CD14-positive monocyte (primary cell): ENCODE data around the gene PSTPIP1. TPM values are rescaled to one million over a fixed set of nuclear protein-coding genes. Genes with fewer than 3 reads are reported as not detected.
A peak's percentile ranks its signal among the peaks of the same experiment; 100 is the strongest.

Source experiments
- DNase-seq, 3 donors: peaks; one replicate each; pipeline ENCODE4 v3.0.0-alpha.2; 2011 to 2022
- H2AFZ ChIP-seq: 2 replicates; pipeline ENCODE4 v1.6.0; 2012; ENCODE audit warnings: mild to moderate bottlenecking, low read depth, low read length, inconsistent platforms; ENCODE audit not compliant: insufficient read depth, poor library complexity, severe bottlenecking
- H3K27ac ChIP-seq, 2 donors: 1 replicate in 1 of 2; 2 replicates in 1 of 2; pipeline ENCODE4 v1.5.1; 2012 to 2013; ENCODE audit warnings: low read length in 2 of 2, control low read depth in 1 of 2, inconsistent platforms in 1 of 2, low read depth in 1 of 2, mild to moderate bottlenecking in 1 of 2
- H3K27me3 ChIP-seq, 2 donors: one replicate each; pipeline versions ENCODE4 v1.6.0 to v1.6.1; 2011 to 2013; ENCODE audit warnings: low read length in 2 of 2; ENCODE audit not compliant: control insufficient read depth in 2 of 2, insufficient read depth in 2 of 2
- H3K36me3 ChIP-seq, 2 donors: replicated peaks in 1 of 2; 1 replicate in 1 of 2; 2 replicates in 1 of 2; pipeline versions ENCODE4 v1.5.1 to v1.6.1; 2012 to 2013; ENCODE audit warnings: low read length in 2 of 2, control low read depth in 1 of 2, inconsistent platforms in 1 of 2, mild to moderate bottlenecking in 1 of 2; ENCODE audit not compliant: insufficient read depth in 2 of 2, control insufficient read depth in 1 of 2
- H3K4me1 ChIP-seq, 2 donors: 1 replicate in 1 of 2; 2 replicates in 1 of 2; pipeline versions ENCODE4 v1.5.1 to v1.6.1; 2012 to 2013; ENCODE audit warnings: low read length in 2 of 2, control low read depth in 1 of 2, inconsistent platforms in 1 of 2, mild to moderate bottlenecking in 1 of 2, moderate library complexity in 1 of 2; ENCODE audit not compliant: insufficient read depth in 2 of 2, control insufficient read depth in 1 of 2
- H3K4me2 ChIP-seq: replicated peaks from 2 replicates; pipeline ENCODE3; 2012; ENCODE audit warnings: low read length, moderate library complexity, mild to moderate bottlenecking; ENCODE audit not compliant: poor library complexity, severe bottlenecking; ENCODE audit errors: extremely low read depth
- H3K4me3 ChIP-seq, 3 experiments: fragments of 200-600 bp in 1 of 3; sonication (generic) in 1 of 3; replicated peaks in 1 of 3; 1 replicate in 2 of 3; 2 replicates in 1 of 3; pipeline ENCODE4 v1.5.1; 2011 to 2013; ENCODE audit warnings: low read length in 3 of 3, mild to moderate bottlenecking in 3 of 3, control low read depth in 2 of 3, low read depth in 2 of 3, inconsistent platforms in 1 of 3, moderate library complexity in 1 of 3
- H3K79me2 ChIP-seq: 2 replicates; pipeline ENCODE4 v1.6.0; 2012; ENCODE audit warnings: mild to moderate bottlenecking, control low read depth, inconsistent platforms, low read length, moderate library complexity; ENCODE audit not compliant: insufficient read depth
- H3K9ac ChIP-seq: 2 replicates; pipeline ENCODE4 v1.6.0; 2017; ENCODE audit warnings: low read length, mild to moderate bottlenecking; ENCODE audit not compliant: insufficient read depth, poor library complexity, severe bottlenecking
- H3K9me3 ChIP-seq, 2 donors: replicated peaks in 1 of 2; 1 replicate in 1 of 2; 2 replicates in 1 of 2; pipeline versions ENCODE4 v1.5.1 to v1.6.1; 2012 to 2013; ENCODE audit warnings: low read length in 2 of 2, control low read depth in 1 of 2; ENCODE audit not compliant: control insufficient read depth in 1 of 2, insufficient read depth in 1 of 2
- H4K20me1 ChIP-seq: 2 replicates; pipeline ENCODE4 v1.6.0; 2012; ENCODE audit warnings: mild to moderate bottlenecking, low read length, control low read depth, moderate library complexity; ENCODE audit not compliant: insufficient read depth
- H3K27ac Mint-ChIP-seq, 7 donors: one replicate each; pipeline ENCODE4 v1.8.0; 2020; ENCODE audit warnings: mild to moderate bottlenecking in 7 of 7, mixed read lengths in 7 of 7, moderate library complexity in 6 of 7, inconsistent platforms in 2 of 7
- H3K27me3 Mint-ChIP-seq, 3 donors: one replicate each; pipeline ENCODE4 v1.8.0; 2021 to 2022; ENCODE audit warnings: low read depth in 3 of 3, mild to moderate bottlenecking in 3 of 3, mixed read lengths in 3 of 3, moderate library complexity in 3 of 3, inconsistent platforms in 1 of 3
- H3K36me3 Mint-ChIP-seq, 2 donors: one replicate each; pipeline ENCODE4 v1.8.0; 2020; ENCODE audit warnings: mixed read lengths in 2 of 2, inconsistent platforms in 1 of 2, mild to moderate bottlenecking in 1 of 2
- H3K4me1 Mint-ChIP-seq: one replicate; pipeline ENCODE4 v1.8.0; 2020; ENCODE audit warnings: mild to moderate bottlenecking, mixed read lengths
- H3K4me3 Mint-ChIP-seq, 2 donors: one replicate each; pipeline ENCODE4 v1.8.0; 2020; ENCODE audit warnings: mild to moderate bottlenecking in 2 of 2, mixed read lengths in 2 of 2, moderate library complexity in 1 of 2
- H3K9me3 Mint-ChIP-seq, 7 donors: one replicate each; pipeline ENCODE4 v1.8.0; 2020 to 2022; ENCODE audit warnings: mixed read lengths in 7 of 7, mild to moderate bottlenecking in 6 of 7, moderate library complexity in 6 of 7, inconsistent platforms in 2 of 7
- CTCF ChIP-seq: fragments of 200-600 bp; IDR thresholded peaks from one replicate; pipeline ENCODE4 v1.8.0; 2022; ENCODE audit warnings: antibody characterized with exemption, mild to moderate bottlenecking
- WGBS: methylation state at CpG from one replicate; pipeline ENCODE4 v1.1.5; 2013; ENCODE audit warnings: missing lambda C conversion rate; ENCODE audit not compliant: insufficient coverage; 5-methylcytosine and 5-hydroxymethylcytosine counted together
- intact Hi-C, 2 donors: fragments of 100-400 bp; cut with micrococcal nuclease; formaldehyde crosslinking; loops; one replicate each; pipeline versions ENCODE4 v1.15.0 to v1.15.1; 2023
- polyA plus RNA-seq, 3 donors: library from polyadenylated mRNA; depleted of rRNA in 1 of 3; unstranded in 2 of 3; stranded (reverse) in 1 of 3; fragments of 300-500 nt in 2 of 3; fragments of >200 nt in 1 of 3; fragmentation: Illumina TruSeq in 2 of 3; gene quantifications; 1 replicate in 2 of 3; 2 replicates in 1 of 3; pipeline ENCODE4 v1.2.3, GENCODE V29; 2012 to 2021

The PSTPIP1 gene
- polyA plus RNA-seq, 3 donors, result 85.9 to 183 (median 86.8) TPM

GRCh38 chr15:76972389-76973361 lies 22.3 kb upstream of the PSTPIP1 start:
- Histone ChIP-seq H3K4me3 (no peak overlapping the region), H3K79me2 (peaks cover 4% of the 10 kb centered on the region), H3K27ac (no peak overlapping the region), H4K20me1 (peaks cover 4% of the 10 kb centered on the region), H3K4me2 (no peak overlapping the region), H3K9ac (no peak overlapping the region), H2AFZ (no peak overlapping the region), H3K9me3 (no peaks in the 10 kb centered on the region), H3K27me3 (no peaks in the 10 kb centered on the region), H3K4me1 (peaks cover 23 to 24% of the 10 kb centered on the region in 2 donors), H3K36me3 (no peaks in the 10 kb centered on the region)
- Mint-ChIP-seq H3K36me3 (peaks cover 0 to under 1% of the 10 kb centered on the region in 2 donors), H3K9me3 (peaks cover 0 to 2% (median 0%) of the 10 kb centered on the region in 7 donors), H3K27me3 (peaks cover 0 to 2% (median 1%) of the 10 kb centered on the region in 3 donors), H3K4me1 (peaks cover 21% of the 10 kb centered on the region), H3K27ac (no peak overlapping the region), H3K4me3 (no peak overlapping the region)
- intact Hi-C loops, result loop anchor here (5.0 kb wide), 2 partner anchors 50 to 525 kb away; no protein-coding TSS in a partner anchor
- 88% methylated on average over 9 of the region's 21 CpGs for WGBS
- DNase-seq, result no peak
- TF ChIP-seq CTCF, result no peak

DNA sequence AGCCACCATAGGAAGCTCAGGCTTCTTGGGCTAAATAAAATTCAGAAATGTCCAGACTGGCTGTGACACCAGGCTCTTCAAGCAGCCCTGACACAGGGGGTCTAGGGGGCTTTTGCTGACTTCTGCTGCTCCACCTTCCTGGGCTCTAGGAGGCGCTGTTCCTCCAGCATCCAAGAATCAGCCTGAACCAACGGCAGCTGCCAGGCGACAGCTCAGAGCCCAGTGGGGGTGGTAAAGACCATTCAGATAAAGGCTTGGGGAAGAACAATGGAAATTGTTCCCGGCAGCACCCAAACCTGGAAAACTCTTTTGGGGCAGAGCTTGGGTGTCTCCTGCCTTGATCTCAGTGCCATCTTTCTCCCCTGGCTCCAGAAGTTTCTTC lies 21.6 kb upstream of the PSTPIP1 start:
- H3K27ac Mint-ChIP-seq, result peak overlapping the region in 1 of 7 donors; percentile 25
- no peak overlapping the region for H3K9ac ChIP-seq

More for the DNA sequence above, 21.6 kb upstream of the PSTPIP1 start:
- H3K36me3 ChIP-seq, result no peaks in the 10 kb centered on the region
- H3K27me3 Mint-ChIP-seq, result peaks cover 0 to 2% (median 1%) of the 10 kb centered on the region in 3 donors
- peaks cover 23 to 24% of the 10 kb centered on the region in 2 donors for H3K4me1 ChIP-seq
- peaks cover 21% of the 10 kb centered on the region for H3K4me1 Mint-ChIP-seq
- no peaks in the 10 kb centered on the region for H3K27me3 ChIP-seq
- peaks cover 4% of the 10 kb centered on the region for H4K20me1 ChIP-seq
- no peak overlapping the region for H3K4me3 ChIP-seq
- peaks cover 0 to 2% (median 0%) of the 10 kb centered on the region in 7 donors for H3K9me3 Mint-ChIP-seq
- peaks cover 4% of the 10 kb centered on the region for H3K79me2 ChIP-seq
- peak; percentile 97 for TF ChIP-seq CTCF
- H3K36me3 Mint-ChIP-seq, result peaks cover 0 to 2% of the 10 kb centered on the region in 2 donors
- no peak overlapping the region for H3K4me3 Mint-ChIP-seq
- WGBS, result 3% methylated on average over 4 of the region's 4 CpGs
- DNase-seq, result peak; percentile 50 to 72 (median 63)
- H3K27ac ChIP-seq, result no peak overlapping the region
- H3K4me2 ChIP-seq, result no peak overlapping the region
- intact Hi-C loops, result loop anchor here (5.0 kb wide), 2 partner anchors 49 to 524 kb away; no protein-coding TSS in a partner anchor
- H3K9me3 ChIP-seq, result no peaks in the 10 kb centered on the region
- no peak overlapping the region for H2AFZ ChIP-seq
